ENCODE measurements around the gene DNMT3B.

GRCh38 chr20:32775336-32775991 is 13.3 kb downstream of the DNMT3B start:
- TF ChIP-seq CTCF (IDR thresholded peaks at IDR 0.05), result no peak
- no peak for TF ChIP-seq SIN3A (IDR thresholded peaks at IDR 0.05; ENCODE audit: borderline replicate concordance, insufficient read depth, low read depth, low read length)
- TF ChIP-seq POLR2AphosphoS5 (IDR thresholded peaks at IDR 0.05; ENCODE audit: low read depth, low read length), result no peak
- TF ChIP-seq REST (IDR thresholded peaks at IDR 0.05; ENCODE audit: insufficient read depth in 1 of 2, low read depth in 2 of 2, low read length in 1 of 2), result no peak
